PC-9 (cell line): Measurements from ENCODE around the gene GPHN. TPM values are rescaled to one million over a fixed set of nuclear protein-coding genes. Genes with fewer than 3 reads are reported as not detected.

Experiments used
- BruUV-seq: library from RNA; stranded (reverse); fragments of 400-500 nt; replicated peaks from 2 replicates; lab custom pipeline; 2021; lab: Mats Ljungman, UMichigan
- CTCF ChIA-PET: fragments of 300-600 bp; sonication (Branson Sonifier 250); formaldehyde crosslinking; loops from one replicate; lab custom pipeline; 2022; ENCODE audit warnings: antibody characterized with exemption; lab: Charles Lee
- POLR2A ChIA-PET: fragments of 300-600 bp; sonication (Branson Sonifier 250); formaldehyde crosslinking; loops from one replicate; lab custom pipeline; 2022; ENCODE audit warnings: antibody characterized with exemption; ENCODE audit not compliant: unreplicated experiment; lab: Charles Lee
- DNase-seq, 2 experiments: peaks; one replicate each; pipeline versions ENCODE4 v3.0.0 to v3.0.0-alpha.2; 2015 to 2022; ENCODE audit warnings: mixed read lengths in 1 of 2
- H2AFZ ChIP-seq: fragments of 200-600 bp; sonication (generic); 2 replicates; pipeline ENCODE4 v1.8.1; 2017; ENCODE audit warnings: antibody characterized with exemption
- H3F3A ChIP-seq: fragments of 200-600 bp; sonication (generic); 2 replicates; pipeline ENCODE4 v1.8.1; 2017; ENCODE audit warnings: antibody characterized with exemption, mild to moderate bottlenecking, low read depth; ENCODE audit not compliant: insufficient read depth
- H3K27ac ChIP-seq: fragments of 200-600 bp; sonication (generic); 2 replicates; pipeline ENCODE4 v1.6.1; 2016; ENCODE audit warnings: mixed run types
- H3K27me3 ChIP-seq: fragments of 200-600 bp; sonication (generic); 2 replicates; pipeline ENCODE4 v1.6.1; 2016; ENCODE audit warnings: low read depth, mixed run types; ENCODE audit not compliant: insufficient read depth
- H3K36me3 ChIP-seq: fragments of 200-600 bp; sonication (generic); 2 replicates; pipeline ENCODE4 v1.6.1; 2016; ENCODE audit warnings: low read depth, mixed run types
- H3K4me1 ChIP-seq: fragments of 200-600 bp; sonication (generic); replicated peaks from 2 replicates; pipeline ENCODE4 v1.6.1; 2016; ENCODE audit warnings: mixed run types; ENCODE audit not compliant: insufficient read depth
- H3K4me2 ChIP-seq: fragments of 200-600 bp; sonication (generic); 2 replicates; pipeline ENCODE4 v1.6.1; 2017; ENCODE audit warnings: mixed run types
- H3K4me3 ChIP-seq: fragments of 200-600 bp; sonication (generic); 2 replicates; pipeline ENCODE4 v1.6.1; 2016; ENCODE audit warnings: mixed run types
- H3K79me2 ChIP-seq: fragments of 200-600 bp; sonication (generic); 2 replicates; pipeline ENCODE4 v1.6.1; 2017; ENCODE audit warnings: low read depth, mixed run types
- H3K9me2 ChIP-seq: fragments of 200-600 bp; sonication (generic); 2 replicates; pipeline ENCODE4 v1.8.1; 2017; ENCODE audit warnings: mild to moderate bottlenecking; ENCODE audit not compliant: insufficient read depth
- H3K9me3 ChIP-seq: fragments of 200-600 bp; sonication (generic); 2 replicates; pipeline ENCODE4 v1.8.1; 2016; ENCODE audit warnings: low read depth; ENCODE audit not compliant: insufficient read depth
- H4K20me1 ChIP-seq: fragments of 200-600 bp; sonication (generic); 2 replicates; pipeline ENCODE4 v1.8.1; 2017; ENCODE audit not compliant: insufficient read depth
- EZH2 ChIP-seq: fragments of 200-600 bp; sonication (generic); IDR thresholded peaks from 2 replicates; pipeline ENCODE4 v1.8.0; 2017; ENCODE audit warnings: antibody characterized with exemption, low read depth
- intact Hi-C: fragments of 100-400 bp; cut with micrococcal nuclease; formaldehyde crosslinking; loops from one replicate; pipeline ENCODE4 v1.10.0; 2022; ENCODE audit not compliant: unreplicated experiment
- total RNA-seq: library from RNA; stranded (reverse); gene quantifications from 2 replicates; pipeline ENCODE4 v1.2.3, GENCODE V29; 2021
- TF ChIP-seq, protein P1 (sequence below): fragments of 200-600 bp; sonication (generic); conservative IDR thresholded peaks from 2 replicates; pipeline ENCODE4 v1.6.1; 2017; ENCODE audit warnings: mixed run types, antibody characterized with exemption, mild to moderate bottlenecking, moderate library complexity

GPHN gene
- total RNA-seq, 1 experiment from 2014 or later: 18.3 TPM

DNA sequence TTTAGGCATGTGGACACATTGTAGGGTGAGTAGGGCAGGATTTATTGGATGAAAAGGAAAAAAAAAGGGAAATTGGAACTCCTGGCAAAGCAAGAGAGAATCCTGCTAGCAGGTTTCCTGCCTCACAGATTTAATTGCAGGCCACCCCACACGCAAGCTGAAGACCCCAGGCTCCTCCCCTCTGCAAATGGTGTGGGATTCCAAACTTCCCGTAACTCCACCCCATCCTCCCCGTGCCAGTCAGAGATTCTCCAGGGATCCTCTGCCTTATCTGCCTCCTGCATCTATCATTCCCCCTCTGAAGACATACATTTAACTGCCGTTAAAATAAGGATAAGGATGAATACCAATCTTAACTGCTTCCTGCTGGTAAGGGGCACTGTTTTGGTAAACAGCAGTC is 431.5 kb downstream of the GPHN start:
- POLR2A ChIA-PET: no interaction called here

DNA sequence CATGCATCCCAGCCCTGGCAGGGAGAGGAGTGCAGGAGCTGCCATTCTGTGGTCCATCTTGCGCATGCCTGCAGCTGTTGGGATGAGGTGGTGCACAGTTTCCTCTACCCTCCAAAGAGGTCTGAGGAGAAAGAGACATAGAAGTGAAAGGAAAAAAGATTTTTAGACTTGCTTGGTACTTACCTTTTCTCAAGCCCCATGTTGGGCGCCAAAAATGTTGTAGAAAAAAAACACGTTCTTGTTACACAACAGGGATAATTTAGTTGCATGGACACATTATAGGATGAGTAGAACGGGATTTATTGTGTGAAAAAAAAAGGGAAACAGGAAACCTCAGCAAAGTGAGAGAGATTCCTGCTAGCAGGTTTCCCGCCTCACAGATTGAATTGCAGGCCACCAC is 436.9 kb downstream of the GPHN start:
- H3K36me3 ChIP-seq: peaks cover 19% of the 10 kb centered on the region; the same call in 1 of the 2 replicates
- peaks cover 35% of the 10 kb centered on the region for H3K9me3 ChIP-seq
- no peak for DNase-seq
- no TSS peak for BruUV-seq
- H3K27me3 ChIP-seq: no peaks in the 10 kb centered on the region
- intact Hi-C loops: no loop called here
- no peak overlapping the region for H3K4me3 ChIP-seq
- H2AFZ ChIP-seq: no peak overlapping the region
- H3K9me2 ChIP-seq: no peaks in the 10 kb centered on the region
- H3K27ac ChIP-seq: no peak overlapping the region
- TF ChIP-seq, protein P1, sequence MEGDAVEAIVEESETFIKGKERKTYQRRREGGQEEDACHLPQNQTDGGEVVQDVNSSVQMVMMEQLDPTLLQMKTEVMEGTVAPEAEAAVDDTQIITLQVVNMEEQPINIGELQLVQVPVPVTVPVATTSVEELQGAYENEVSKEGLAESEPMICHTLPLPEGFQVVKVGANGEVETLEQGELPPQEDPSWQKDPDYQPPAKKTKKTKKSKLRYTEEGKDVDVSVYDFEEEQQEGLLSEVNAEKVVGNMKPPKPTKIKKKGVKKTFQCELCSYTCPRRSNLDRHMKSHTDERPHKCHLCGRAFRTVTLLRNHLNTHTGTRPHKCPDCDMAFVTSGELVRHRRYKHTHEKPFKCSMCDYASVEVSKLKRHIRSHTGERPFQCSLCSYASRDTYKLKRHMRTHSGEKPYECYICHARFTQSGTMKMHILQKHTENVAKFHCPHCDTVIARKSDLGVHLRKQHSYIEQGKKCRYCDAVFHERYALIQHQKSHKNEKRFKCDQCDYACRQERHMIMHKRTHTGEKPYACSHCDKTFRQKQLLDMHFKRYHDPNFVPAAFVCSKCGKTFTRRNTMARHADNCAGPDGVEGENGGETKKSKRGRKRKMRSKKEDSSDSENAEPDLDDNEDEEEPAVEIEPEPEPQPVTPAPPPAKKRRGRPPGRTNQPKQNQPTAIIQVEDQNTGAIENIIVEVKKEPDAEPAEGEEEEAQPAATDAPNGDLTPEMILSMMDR: no peak
- no peaks in the 10 kb centered on the region for H3F3A ChIP-seq
- H3K4me1 ChIP-seq: no peaks in the 10 kb centered on the region
- CTCF ChIA-PET: no interaction called here
- no peaks in the 10 kb centered on the region for H4K20me1 ChIP-seq
- POLR2A ChIA-PET: no interaction called here
- H3K4me2 ChIP-seq: no peak overlapping the region
- H3K79me2 ChIP-seq: no peaks in the 10 kb centered on the region

More for the DNA sequence above, 431.5 kb downstream of the GPHN start:
- Histone ChIP-seq H3K4me2 (no peak overlapping the region), H3K27me3 (no peaks in the 10 kb centered on the region), H2AFZ (no peak overlapping the region), H3K27ac (no peak overlapping the region), H3K4me1 (no peaks in the 10 kb centered on the region), H3K36me3 (peaks cover 8% of the 10 kb centered on the region; the same call in 1 of the 2 replicates), H4K20me1 (no peaks in the 10 kb centered on the region), H3K79me2 (no peaks in the 10 kb centered on the region), H3K9me3 (peaks cover 16% of the 10 kb centered on the region; the same call in 1 of the 2 replicates), H3K9me2 (no peaks in the 10 kb centered on the region), H3F3A (no peaks in the 10 kb centered on the region), H3K4me3 (no peak overlapping the region)
- intact Hi-C loops: no loop called here
- no peak for DNase-seq
- TF ChIP-seq EZH2: no peak
- TF ChIP-seq, protein P1: no peak
- CTCF ChIA-PET: no interaction called here
- BruUV-seq: no TSS peak

DNA sequence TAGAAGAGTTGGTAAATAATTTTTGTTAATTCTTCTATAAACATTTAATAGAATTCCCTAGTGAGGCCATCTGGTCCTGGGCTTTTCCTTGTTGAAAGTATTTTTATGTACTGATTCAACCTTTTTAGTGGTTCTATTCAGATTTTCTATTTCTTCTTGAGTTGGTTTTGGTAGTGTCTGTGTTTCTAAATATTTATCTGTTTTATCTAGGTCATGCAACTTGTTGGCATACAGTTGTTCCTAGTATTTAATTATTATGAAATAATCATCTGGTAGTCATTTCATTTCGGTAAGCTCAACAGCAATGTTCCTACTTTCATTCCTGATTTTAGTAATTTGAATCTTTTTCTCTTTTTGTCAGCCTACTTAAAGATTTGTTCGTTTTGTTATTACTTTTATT is 447.2 kb downstream of the GPHN start:
- Histone ChIP-seq H3K36me3 (peaks cover 4% of the 10 kb centered on the region; the same call in 1 of the 2 replicates), H3K4me3 (no peak overlapping the region), H3K27ac (no peak overlapping the region), H4K20me1 (no peaks in the 10 kb centered on the region), H3K79me2 (no peaks in the 10 kb centered on the region), H3F3A (no peaks in the 10 kb centered on the region), H3K9me2 (no peaks in the 10 kb centered on the region), H3K4me2 (no peak overlapping the region), H3K9me3 (peaks cover 11% of the 10 kb centered on the region), H3K4me1 (no peaks in the 10 kb centered on the region), H2AFZ (no peak overlapping the region), H3K27me3 (no peaks in the 10 kb centered on the region)
- ChIA-PET POLR2A (no interaction called here), CTCF (no interaction called here)
- no peak for TF ChIP-seq EZH2
- TF ChIP-seq, protein P1: no peak
- no TSS peak for BruUV-seq
- DNase-seq: no peak
- intact Hi-C loops: no loop called here
